Caco-2 (cell line): ENCODE data around the gene MRPS18C. TPM values are rescaled to one million over a fixed set of nuclear protein-coding genes. Genes with fewer than 3 reads are reported as not detected.

ENCODE experiments used
- Bru-seq: library from RNA; stranded (reverse); fragments of 400-500 nt; gene quantifications from one replicate; lab custom pipeline; 2021; lab: Mats Ljungman, UMichigan
- BruChase-seq, 2 experiments: library from RNA; stranded (reverse); fragments of 400-500 nt; gene quantifications; one replicate each; lab custom pipeline; 2021; lab: Mats Ljungman, UMichigan
- BruUV-seq: library from RNA; stranded (reverse); fragments of 400-500 nt; replicated peaks from 2 replicates; lab custom pipeline; 2021; lab: Mats Ljungman, UMichigan
- CTCF ChIA-PET: fragments of 300-600 bp; sonication (Branson Sonifier 250); formaldehyde crosslinking; loops from one replicate; lab custom pipeline; 2022; ENCODE audit warnings: antibody characterized with exemption; lab: Charles Lee
- POLR2A ChIA-PET: fragments of 300-600 bp; sonication (Branson Sonifier 250); formaldehyde crosslinking; loops from one replicate; lab custom pipeline; 2022; ENCODE audit warnings: antibody characterized with exemption; lab: Charles Lee
- DNase-seq, 2 experiments: peaks; one replicate each; pipeline versions ENCODE4 v3.0.0 to v3.0.0-alpha.2; 2020 to 2022
- H3K27me3 ChIP-seq: replicated peaks from 2 replicates; pipeline ENCODE4 v1.6.0; 2011; ENCODE audit warnings: low read length; ENCODE audit not compliant: control insufficient read depth, insufficient read depth
- H3K36me3 ChIP-seq: 2 replicates; pipeline ENCODE4 v1.5.1; 2011; ENCODE audit warnings: low read length; ENCODE audit not compliant: control insufficient read depth, insufficient read depth
- H3K4me1 ChIP-seq: fragments of 250-450 bp; sonication (Bioruptor Pico); 2 replicates; pipeline ENCODE4 v1.5.1; 2020; ENCODE audit warnings: mild to moderate bottlenecking
- H3K4me3 ChIP-seq: 2 replicates; pipeline ENCODE4 v1.5.1; 2011; ENCODE audit warnings: low read depth, mild to moderate bottlenecking, control low read depth, low read length
- H3K9me3 ChIP-seq: fragments of 250-450 bp; sonication (Bioruptor Pico); 2 replicates; pipeline ENCODE4 v1.5.1; 2020; ENCODE audit warnings: mild to moderate bottlenecking, moderate library complexity
- H3K27ac Mint-ChIP-seq: one replicate; pipeline ENCODE4 v1.8.0; 2022; ENCODE audit warnings: mixed read lengths; ENCODE audit not compliant: unreplicated experiment
- H3K27me3 Mint-ChIP-seq: one replicate; pipeline ENCODE4 v1.8.0; 2022; ENCODE audit warnings: mixed read lengths; ENCODE audit not compliant: insufficient read depth, unreplicated experiment
- H3K36me3 Mint-ChIP-seq: one replicate; pipeline ENCODE4 v1.8.0; 2022; ENCODE audit warnings: mild to moderate bottlenecking, mixed read lengths; ENCODE audit not compliant: insufficient read depth, unreplicated experiment
- H3K4me1 Mint-ChIP-seq: one replicate; pipeline ENCODE4 v1.8.0; 2022; ENCODE audit warnings: low read depth, mixed read lengths; ENCODE audit not compliant: unreplicated experiment
- H3K4me3 Mint-ChIP-seq: one replicate; pipeline ENCODE4 v1.8.0; 2022; ENCODE audit warnings: mild to moderate bottlenecking, moderate library complexity, mixed read lengths; ENCODE audit not compliant: unreplicated experiment
- H3K9me3 Mint-ChIP-seq: one replicate; pipeline ENCODE4 v1.8.0; 2022; ENCODE audit warnings: mixed read lengths; ENCODE audit not compliant: unreplicated experiment
- CTCF ChIP-seq, 2 experiments: fragments of 200-600 bp in 1 of 2; IDR thresholded peaks; 1 replicate in 1 of 2; 2 replicates in 1 of 2; pipeline versions ENCODE4 v1.5.1 to v1.8.0; 2011 to 2022; ENCODE audit warnings: antibody characterized with exemption in 1 of 2, control low read depth in 1 of 2, inconsistent platforms in 1 of 2, low read depth in 1 of 2, low read length in 1 of 2, mild to moderate bottlenecking in 1 of 2, moderate library complexity in 1 of 2; ENCODE audit not compliant: insufficient read depth in 1 of 2, severe bottlenecking in 1 of 2, unreplicated experiment in 1 of 2
- intact Hi-C: fragments of 100-400 bp; cut with micrococcal nuclease; formaldehyde crosslinking; loops from one replicate; pipeline ENCODE4 v1.10.0; 2022; ENCODE audit not compliant: unreplicated experiment
- long read RNA-seq: library from polyadenylated mRNA; stranded (forward); transcript quantifications from one replicate; pipeline ENCODE4 v2.0.0, GENCODE V29; 2022
- total RNA-seq: library from RNA; stranded (reverse); gene quantifications from 2 replicates; pipeline ENCODE4 v1.2.3, GENCODE V29; 2022

The MRPS18C gene
- total RNA-seq, result 68.7 and 74.1 TPM in 2 replicates
- percentile 91 among the genes with signal in this experiment for Bru-seq, nascent RNA
- percentile 86 among the genes with signal in this experiment for BruChase-seq, experiment 1, labeled RNA remaining after a 2-hour chase
- BruChase-seq, experiment 2, labeled RNA remaining after a 6-hour chase, result percentile 89 among the genes with signal in this experiment
- long read RNA-seq, transcript MRPS18C-201 (6 exons, 1,643 nt), result major isoform, 113 of 141 reads
- long read RNA-seq, transcript MRPS18C-203 (5 exons, 490 nt), result minor isoform, 5 of 141 reads
- long read RNA-seq, partial matches to known transcripts, result 2 of 141 reads
- long read RNA-seq, other reads (novel, unspliced or antisense), result 12 of 141 reads

- peak within 1 kb of the TSS; percentile 90 for H3K4me3 Mint-ChIP-seq
- Histone ChIP-seq H3K4me3 (peak within 1 kb of the TSS; percentile 61), H3K9me3 (no peaks in the 10 kb centered on the region), H3K27me3 (no peaks in the 10 kb centered on the region), H3K4me1 (no peaks in the 10 kb centered on the region), H3K36me3 (no peaks in the 10 kb centered on the region; the same call in 1 of the 2 replicates)
- no peak for TF ChIP-seq CTCF (IDR thresholded peaks at IDR 0.05; ENCODE audit: insufficient read depth in 1 of 2, low read depth in 1 of 2, low read length in 1 of 2, severe bottlenecking in 1 of 2, unreplicated experiment in 1 of 2)
- H3K9me3 Mint-ChIP-seq, result no peaks in the 10 kb centered on the region
- BruUV-seq, result TSS peak; percentile 57
- no peaks in the 10 kb centered on the region for H3K27me3 Mint-ChIP-seq
- POLR2A ChIA-PET, result interaction anchor here (1.3 kb wide), 1 partner anchor 93 kb away, joined by 4 read pairs; no protein-coding TSS in a partner anchor
- H3K4me1 Mint-ChIP-seq, result no peaks in the 10 kb centered on the region
- intact Hi-C loops, result loop anchor here (1.0 to 2.0 kb wide), 5 partner anchors 29 to 185 kb away; partner anchors contain the start of genes ABRAXAS1 and COQ2
- peak; percentile 93 to 97 for DNase-seq
- CTCF ChIA-PET, result interaction anchor here (0.8 kb wide), 1 partner anchor 171 kb away, joined by 3 read pairs; the partner anchor contains the start of gene COQ2
- H3K36me3 Mint-ChIP-seq, result peaks cover 50% of the 10 kb centered on the region
- H3K27ac Mint-ChIP-seq, result peak within 1 kb of the TSS; percentile 92
Measured at GRCh38 chr4:83455281-83456183, at the start of gene MRPS18C, which contains the start of gene HELQ. Gene MRPS18C (plus strand): TSS chr4:83456058. CDS start chr4:83456078, 20 bp downstream. Gene HELQ (minus strand): TSS chr4:83455823. CDS start chr4:83455693, 130 bp downstream.

DNA sequence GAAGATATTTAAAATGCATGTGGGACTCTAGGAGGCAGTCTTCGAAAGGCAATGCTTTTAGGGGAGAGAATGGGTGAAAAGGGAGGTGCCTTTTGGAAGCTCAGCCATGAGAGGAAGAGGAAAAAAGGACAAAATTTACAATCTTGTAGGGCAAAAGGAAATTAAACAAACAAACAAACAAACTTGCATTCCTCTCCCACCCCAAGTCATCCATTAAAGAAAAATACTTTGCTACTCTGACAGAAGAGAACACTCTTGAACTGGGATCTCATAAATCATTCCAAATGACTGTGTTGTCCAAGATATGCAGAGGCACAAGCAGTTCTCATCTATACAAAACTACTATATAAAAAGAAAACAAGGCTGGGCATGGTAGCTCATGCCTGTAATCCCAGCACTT is 47.0 kb upstream of the MRPS18C start:
- DNase-seq, result no peak
- ChIA-PET CTCF (no interaction called here), POLR2A (no interaction called here)
- Mint-ChIP-seq H3K36me3 (peaks cover 6% of the 10 kb centered on the region), H3K4me1 (no peaks in the 10 kb centered on the region), H3K4me3 (no peak overlapping the region), H3K9me3 (no peaks in the 10 kb centered on the region), H3K27me3 (no peaks in the 10 kb centered on the region), H3K27ac (no peak overlapping the region)
- Histone ChIP-seq H3K4me1 (peaks cover 6% of the 10 kb centered on the region), H3K9me3 (no peaks in the 10 kb centered on the region), H3K4me3 (no peak overlapping the region), H3K27me3 (no peaks in the 10 kb centered on the region), H3K36me3 (no peaks in the 10 kb centered on the region)
- BruUV-seq, result no TSS peak
- intact Hi-C loops, result no loop called here
- TF ChIP-seq CTCF (IDR thresholded peaks at IDR 0.05; ENCODE audit: insufficient read depth in 1 of 2, low read depth in 1 of 2, low read length in 1 of 2, severe bottlenecking in 1 of 2, unreplicated experiment in 1 of 2), result no peak

DNA sequence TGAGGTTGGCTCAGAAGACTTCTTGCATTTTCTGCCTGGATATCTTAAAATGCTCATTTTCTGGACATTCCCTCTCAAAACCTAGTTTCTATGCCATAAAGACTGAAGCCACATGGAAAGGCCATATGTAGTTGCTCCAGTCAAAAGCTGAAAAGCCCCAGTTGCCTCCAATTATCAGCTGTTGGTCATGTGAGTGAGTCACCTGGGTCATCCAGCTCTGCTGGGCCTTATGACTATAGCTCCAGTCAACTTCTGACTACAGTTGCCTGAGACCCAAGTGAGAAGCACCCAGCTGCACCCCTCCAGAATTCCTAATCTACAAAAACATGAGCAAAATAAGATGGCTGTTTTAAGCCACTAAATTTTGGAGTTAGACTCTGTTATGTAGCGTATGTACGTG is 42.2 kb upstream of the MRPS18C start:
- H3K9me3 Mint-ChIP-seq, result no peaks in the 10 kb centered on the region
- POLR2A ChIA-PET, result no interaction called here
- H3K36me3 ChIP-seq, result no peaks in the 10 kb centered on the region
- H3K4me1 ChIP-seq, result peaks cover 9% of the 10 kb centered on the region; the same call in 1 of the 2 replicates
- H3K36me3 Mint-ChIP-seq, result peaks cover 8% of the 10 kb centered on the region
- intact Hi-C loops, result no loop called here
- H3K27me3 ChIP-seq, result no peaks in the 10 kb centered on the region
- H3K27ac Mint-ChIP-seq, result no peak overlapping the region
- no peak for DNase-seq
- H3K27me3 Mint-ChIP-seq, result no peaks in the 10 kb centered on the region
- no peak overlapping the region for H3K4me3 Mint-ChIP-seq
- no peak overlapping the region for H3K4me3 ChIP-seq
- no peak for TF ChIP-seq CTCF (IDR thresholded peaks at IDR 0.05; ENCODE audit: insufficient read depth in 1 of 2, low read depth in 1 of 2, low read length in 1 of 2, severe bottlenecking in 1 of 2, unreplicated experiment in 1 of 2)
- H3K9me3 ChIP-seq, result no peaks in the 10 kb centered on the region
- no TSS peak for BruUV-seq
- H3K4me1 Mint-ChIP-seq, result no peaks in the 10 kb centered on the region
- CTCF ChIA-PET, result no interaction called here
